Measurements from ENCODE around the gene MYH10.

The MYH10 gene

GRCh38 chr17:8576559-8577294, 53.8 kb downstream of the MYH10 start:
- no peak overlapping the region for H3K4me3 ChIP-seq (ENCODE audit: low read depth, low read length)
- TF ChIP-seq CTCF (IDR thresholded peaks at IDR 0.05; ENCODE audit: low read depth, low read length), result no peak

- TF ChIP-seq CTCF (IDR thresholded peaks at IDR 0.05; ENCODE audit: low read depth, low read length), result no peak
- H3K4me3 ChIP-seq (ENCODE audit: low read depth, low read length), result no peak overlapping the region
These were observed 55.8 kb downstream of the MYH10 start for GRCh38 chr17:8574687-8575086.

DNA sequence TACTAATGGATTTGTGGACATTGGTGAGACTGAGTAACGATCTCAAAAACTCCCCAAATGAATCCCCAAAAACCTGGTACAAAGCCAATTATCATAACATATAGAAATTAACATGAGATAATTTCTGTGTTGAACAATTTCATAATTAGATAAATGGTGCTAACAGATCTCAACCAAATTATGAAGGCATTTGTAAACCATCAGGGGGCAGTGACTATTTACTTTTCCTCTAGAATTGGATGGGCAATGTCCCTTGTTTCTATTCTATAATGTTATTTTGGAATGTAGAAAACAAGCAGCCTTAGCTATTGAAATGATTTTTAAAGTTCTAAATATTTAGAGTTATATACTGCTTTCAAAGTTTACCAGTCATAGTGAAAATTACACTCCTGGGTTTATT, 57.8 kb downstream of the MYH10 start:
- TF ChIP-seq CTCF (IDR thresholded peaks at IDR 0.05; ENCODE audit: low read depth, low read length), result no peak
- no peak overlapping the region for H3K4me3 ChIP-seq (ENCODE audit: low read depth, low read length)

DNA sequence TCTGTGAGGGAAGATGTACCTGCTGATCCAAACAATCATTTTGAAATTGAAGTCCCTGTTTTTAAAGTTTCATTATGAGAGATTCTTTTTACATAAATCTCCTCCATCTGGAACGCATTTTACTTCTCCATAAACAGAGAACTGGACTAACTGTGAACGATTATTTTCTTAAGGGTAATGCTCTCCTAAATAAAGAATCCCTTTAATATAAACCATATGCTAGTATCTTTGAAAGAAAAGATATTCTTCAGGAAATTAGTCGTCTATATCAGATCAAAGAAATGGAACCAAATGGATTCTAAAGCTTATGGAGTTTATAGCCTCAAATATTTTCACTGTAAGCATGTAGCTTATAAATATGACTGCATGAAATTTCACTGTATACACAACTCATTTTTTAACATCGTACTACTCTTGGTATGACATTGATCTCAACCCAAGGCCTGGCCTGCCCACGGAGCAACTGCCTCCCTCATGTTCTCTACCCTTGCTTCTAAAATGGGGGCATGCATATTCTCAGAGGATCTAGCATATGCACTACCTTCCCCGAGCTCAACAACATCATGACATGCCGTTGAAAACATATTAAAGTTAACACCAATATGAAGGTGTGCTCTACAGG, 66.4 kb downstream of the MYH10 start:
- no peak overlapping the region for H3K4me3 ChIP-seq (ENCODE audit: low read depth, low read length)
- no peak for TF ChIP-seq CTCF (IDR thresholded peaks at IDR 0.05; ENCODE audit: low read depth, low read length)

DNA sequence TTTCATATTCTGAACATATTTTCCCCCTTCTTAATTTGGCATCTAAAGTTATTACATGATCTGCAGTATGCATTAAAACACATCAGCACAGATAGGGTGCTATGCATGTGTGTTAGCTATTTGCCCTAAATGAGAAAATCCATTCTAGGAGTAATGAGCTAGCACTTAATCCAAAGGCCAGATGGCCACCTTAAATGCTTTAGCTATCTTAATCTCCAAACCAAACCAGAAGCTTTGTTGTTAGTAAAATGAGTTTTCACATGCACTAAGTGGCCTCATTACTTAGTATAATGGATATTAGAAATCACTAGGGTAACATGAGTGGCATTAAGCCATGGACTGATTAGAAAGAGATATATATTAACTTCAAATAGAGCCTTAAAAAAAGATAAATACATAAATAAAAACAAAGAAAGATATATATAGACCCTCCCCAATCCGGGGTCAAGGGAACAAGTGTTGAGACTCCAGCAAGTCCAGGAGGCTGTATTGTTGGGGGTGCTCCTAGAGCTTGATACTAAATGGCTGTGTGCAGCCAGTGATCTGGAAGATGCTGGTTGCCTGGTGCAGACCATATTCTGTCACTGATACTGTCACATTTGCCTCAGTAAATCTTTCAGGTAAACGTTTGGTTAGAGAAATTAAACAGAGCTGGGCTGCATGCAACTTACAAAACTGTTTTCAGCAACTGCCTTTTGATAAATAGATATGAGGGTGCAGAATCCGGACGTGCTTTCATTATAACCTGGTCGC, 67.3 kb downstream of the MYH10 start:
- no peak for TF ChIP-seq CTCF (IDR thresholded peaks at IDR 0.05; ENCODE audit: low read depth, low read length)

GRCh38 chr17:8558144-8558543, 72.4 kb downstream of the MYH10 start:
- no peak for TF ChIP-seq CTCF (IDR thresholded peaks at IDR 0.05; ENCODE audit: low read depth, low read length)
- no peak overlapping the region for H3K4me3 ChIP-seq (ENCODE audit: low read depth, low read length)

More for the DNA sequence above, 67.3 kb downstream of the MYH10 start:
- H3K4me3 ChIP-seq (ENCODE audit: low read depth, low read length), result no peak overlapping the region
